ENCODE results near the gene TRAPPC2L.
A peak's percentile ranks its signal among the peaks of the same experiment; 100 is the strongest.

The TRAPPC2L gene

GRCh38 chr16:88839745-88840599 is 17.0 kb upstream of the TRAPPC2L start:
- DNase-seq (ENCODE audit: low read depth) = no peak

DNA sequence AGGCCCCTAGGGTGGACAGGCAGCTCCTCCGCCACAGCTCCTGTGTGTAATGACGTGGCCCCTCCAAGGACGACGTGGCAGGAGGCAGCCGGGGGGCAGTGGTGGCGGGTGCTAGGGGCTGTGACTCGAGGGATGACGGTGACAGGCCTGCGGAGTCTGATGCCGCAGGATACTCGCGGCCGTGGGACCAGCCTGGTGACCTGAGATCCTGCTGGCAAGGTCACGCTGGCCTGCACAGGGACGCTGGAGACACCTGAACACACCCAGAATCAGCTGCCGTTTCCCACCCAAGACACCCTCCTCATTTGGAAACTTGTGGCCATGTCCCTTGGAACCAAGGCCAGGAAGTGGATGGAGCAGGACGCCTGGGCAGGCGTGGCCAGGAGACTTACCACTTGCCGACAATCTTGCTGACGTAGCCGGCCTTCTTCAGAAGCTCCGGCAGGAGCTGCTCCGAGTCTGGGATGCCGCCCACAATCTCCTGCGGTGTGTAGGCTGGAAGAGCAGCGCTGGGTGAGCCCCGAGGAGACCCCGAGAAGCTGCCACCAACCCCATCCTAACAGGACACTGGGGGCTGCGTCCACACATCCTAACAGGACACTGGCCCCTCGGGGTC is 16.2 kb upstream of the TRAPPC2L start:
- DNase-seq (ENCODE audit: low read depth) = no peak

- DNase-seq (ENCODE audit: low read depth) = no peak
These were observed 15.2 kb upstream of the TRAPPC2L start for GRCh38 chr16:88841521-88842307.

GRCh38 chr16:88842308-88842756 is 14.6 kb upstream of the TRAPPC2L start:
- no peak for DNase-seq (ENCODE audit: low read depth)

DNA sequence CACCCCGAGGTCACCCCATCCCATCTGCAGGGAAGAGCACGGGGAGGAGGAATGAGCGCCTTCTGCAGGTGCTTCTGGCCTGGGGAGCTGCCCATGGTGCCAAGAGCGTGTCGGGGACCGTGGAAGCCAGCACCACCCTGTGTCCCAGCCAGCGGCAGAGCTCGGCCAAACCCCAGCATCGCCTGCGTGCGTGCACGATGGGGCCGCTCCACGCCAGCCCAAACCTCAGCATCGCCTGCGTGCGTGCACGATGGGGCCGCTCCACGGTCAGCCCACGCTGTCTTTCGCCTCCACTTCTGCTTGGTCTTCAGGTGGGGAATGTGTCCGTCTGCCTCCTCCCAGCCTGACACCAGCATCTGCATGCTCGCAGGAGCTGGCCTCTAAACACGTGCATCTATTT is 14.1 kb upstream of the TRAPPC2L start:
- DNase-seq (ENCODE audit: low read depth) = no peak

DNA sequence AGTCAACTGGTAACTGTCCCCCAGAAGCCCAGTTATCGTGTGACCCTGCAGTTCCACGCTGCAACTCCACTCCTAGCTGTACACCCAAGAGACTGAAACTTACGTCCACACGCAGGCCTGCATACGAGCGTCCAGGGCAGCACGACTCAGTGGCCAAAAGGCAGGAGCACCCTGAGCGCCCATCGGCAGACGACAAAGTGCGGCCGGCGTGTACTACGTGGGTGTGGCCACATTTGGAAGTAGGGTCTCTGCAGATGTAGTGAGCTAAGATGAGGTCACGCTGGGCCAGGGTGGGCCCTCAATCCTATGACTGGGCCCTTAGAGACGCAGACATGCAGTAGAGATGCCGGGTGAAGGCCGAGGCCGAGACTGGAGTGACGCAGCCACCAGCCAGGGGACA is 13.7 kb upstream of the TRAPPC2L start:
- DNase-seq (ENCODE audit: low read depth) = no peak

DNA sequence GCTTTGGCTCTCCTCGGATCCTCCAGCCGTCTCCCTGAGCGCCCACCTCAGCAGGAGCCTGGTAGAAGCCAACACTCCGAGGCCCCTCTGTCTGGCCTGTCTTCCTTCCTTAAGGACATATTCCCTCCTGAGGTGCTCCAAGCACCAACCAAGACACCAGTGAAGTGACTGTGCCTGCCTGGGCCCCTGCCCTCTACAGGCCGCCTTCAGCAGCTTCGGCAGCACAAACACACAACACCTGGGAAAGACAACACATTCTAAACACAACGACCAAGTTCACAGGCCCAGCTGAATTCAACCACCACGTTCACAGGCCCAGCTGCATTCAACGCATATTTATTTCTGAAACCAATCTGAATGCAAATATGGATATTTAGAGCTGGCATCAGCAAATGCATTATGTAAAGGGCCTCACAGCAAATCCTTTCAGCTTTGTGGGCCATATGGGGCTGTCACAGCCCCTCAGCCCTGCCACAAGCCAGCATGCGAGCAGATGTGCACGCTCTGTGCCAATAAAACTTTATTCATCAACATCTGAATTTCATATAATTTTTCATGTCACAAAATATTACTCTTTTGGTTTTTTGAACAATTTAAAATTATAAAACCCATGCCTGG is 12.4 kb upstream of the TRAPPC2L start:
- no peak for DNase-seq (ENCODE audit: low read depth)

GRCh38 chr16:88846088-88846487 is 10.8 kb upstream of the TRAPPC2L start:
- no peak for DNase-seq (ENCODE audit: low read depth)

DNA sequence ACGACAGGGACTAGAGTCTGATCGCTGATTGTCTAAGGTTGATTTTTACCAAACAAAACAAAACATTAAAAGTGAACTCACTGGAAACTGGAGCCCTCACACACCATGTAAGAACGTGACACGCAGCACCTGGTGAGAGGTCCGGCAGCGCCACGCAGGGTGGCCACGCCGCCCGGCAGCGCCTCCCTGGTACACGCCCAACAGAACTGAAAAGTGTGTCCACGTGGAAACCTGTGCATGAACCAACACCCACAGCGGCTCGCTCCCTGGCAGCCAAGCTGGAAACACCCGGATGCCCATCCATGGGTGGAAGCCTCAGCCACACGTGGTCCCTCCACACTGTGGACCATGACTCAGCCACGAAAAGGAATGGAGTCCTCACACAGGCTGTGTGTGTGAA is 9.3 kb upstream of the TRAPPC2L start:
- no peak for DNase-seq (ENCODE audit: low read depth)

DNA sequence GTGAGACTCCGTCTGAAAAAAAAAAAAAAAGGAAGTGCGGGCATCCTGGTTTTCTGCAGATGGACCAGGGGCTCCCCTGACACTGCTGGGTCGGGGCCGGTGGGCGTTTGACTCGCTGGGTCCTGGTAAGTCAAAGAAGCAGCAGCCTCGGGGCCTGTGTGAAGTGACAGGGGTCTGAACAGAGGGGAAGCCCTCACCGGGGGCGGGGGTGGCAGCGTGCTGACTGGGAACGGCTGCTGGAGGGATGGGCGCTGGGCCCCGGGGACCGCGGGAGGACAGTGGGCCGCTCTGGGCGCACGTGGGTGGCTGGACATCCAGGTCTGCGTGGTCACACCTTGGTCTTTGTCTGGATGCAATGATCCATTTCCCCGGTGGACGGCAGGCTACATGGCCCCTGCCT is 8.4 kb upstream of the TRAPPC2L start:
- no peak for DNase-seq (ENCODE audit: low read depth)

GRCh38 chr16:88850531-88851199 is 6.3 kb upstream of the TRAPPC2L start:
- DNase-seq (ENCODE audit: low read depth) = no peak

GRCh38 chr16:88851616-88852015 is 5.3 kb upstream of the TRAPPC2L start:
- no peak for DNase-seq (ENCODE audit: low read depth)

- DNase-seq (ENCODE audit: low read depth) = no peak
These were observed 3.5 kb upstream of the TRAPPC2L start for GRCh38 chr16:88853325-88853941.

DNA sequence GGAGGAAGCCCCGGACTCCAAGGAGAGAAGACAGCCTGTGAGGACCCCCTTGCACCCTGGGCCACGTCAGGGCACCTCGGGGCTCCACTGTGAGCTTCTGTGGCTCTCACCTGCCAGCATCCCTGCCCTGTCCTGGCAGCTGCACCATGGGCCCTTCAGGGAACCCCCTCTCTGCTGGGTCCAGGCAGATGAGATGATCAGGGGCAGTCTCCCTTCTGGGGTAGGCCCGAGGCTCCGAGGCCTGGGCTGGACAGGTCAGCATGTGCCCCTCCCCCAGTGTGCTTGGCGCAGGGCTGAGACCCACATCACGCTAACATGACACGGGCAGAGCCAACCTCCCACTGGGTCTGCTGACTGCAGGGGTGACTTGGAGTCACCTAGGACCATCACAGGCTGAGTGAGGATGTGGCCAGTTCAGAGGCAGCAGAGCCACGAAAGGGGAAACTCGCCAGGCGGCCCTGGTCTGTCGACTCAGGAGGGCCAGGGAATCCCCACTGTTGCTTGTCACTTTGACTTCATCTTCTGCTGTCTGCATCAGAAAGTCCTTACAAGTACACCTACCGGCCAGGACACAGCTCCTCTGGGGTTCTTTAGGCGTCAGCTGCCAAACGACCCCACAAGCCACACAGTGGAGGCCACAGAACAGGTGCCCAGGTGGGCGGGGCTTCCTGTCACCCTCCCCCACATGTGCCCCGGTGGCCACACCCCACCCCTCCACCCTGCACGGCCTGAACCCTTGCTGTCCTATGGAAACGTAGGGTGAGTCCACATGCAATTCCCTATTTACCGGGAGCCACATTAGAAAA is 2.4 kb upstream of the TRAPPC2L start:
- DNase-seq (ENCODE audit: low read depth) = no peak

DNA sequence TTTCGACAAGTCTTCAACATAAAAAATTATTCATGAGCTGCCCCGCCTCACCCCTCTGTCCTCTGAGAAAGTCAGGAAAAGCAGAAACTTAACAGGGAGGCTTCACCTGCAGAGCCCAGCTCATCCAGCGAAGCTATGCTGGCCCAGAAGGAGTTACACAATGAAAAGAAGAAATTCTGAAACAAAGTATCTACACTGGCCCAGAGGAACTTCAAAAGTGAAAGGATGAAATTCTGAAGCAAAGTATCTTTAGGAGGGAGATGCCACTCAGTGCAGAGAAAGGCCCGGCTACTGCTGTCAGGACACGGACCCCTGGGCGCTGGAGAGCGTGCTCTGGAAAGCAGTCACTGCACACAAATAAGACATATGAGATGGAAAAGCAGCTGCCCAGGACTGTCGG is 1.8 kb upstream of the TRAPPC2L start:
- no peak for DNase-seq (ENCODE audit: low read depth)

DNA sequence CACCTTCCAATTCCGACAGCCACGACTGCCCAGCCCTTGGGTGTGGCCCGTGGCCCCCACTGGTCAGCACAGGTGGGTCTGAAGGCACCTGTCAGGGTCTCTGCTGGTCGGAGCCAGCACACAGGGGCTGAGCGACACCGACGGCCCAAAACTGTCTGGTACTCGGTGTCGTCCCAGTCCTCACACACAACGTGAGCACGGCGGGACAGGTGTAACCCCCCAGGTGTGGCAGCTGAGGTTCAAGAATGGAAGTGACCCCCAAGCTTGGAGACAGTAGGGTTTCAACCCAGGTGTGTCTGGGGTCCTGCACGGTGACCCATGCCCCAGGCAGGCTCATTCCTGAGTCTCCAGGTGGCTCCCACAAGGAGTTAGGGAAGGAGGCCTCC is 1.2 kb upstream of the TRAPPC2L start:
- DNase-seq (ENCODE audit: low read depth) = no peak

GRCh38 chr16:88856122-88856827 is 652 bp upstream of the TRAPPC2L start:
- no peak for DNase-seq (ENCODE audit: low read depth)

- peak; percentile 69 for DNase-seq (ENCODE audit: low read depth)
These were observed 907 bp downstream of the TRAPPC2L start for GRCh38 chr16:88857728-88858339.

- DNase-seq (ENCODE audit: low read depth) = no peak
These were observed 2.6 kb downstream of the TRAPPC2L start for GRCh38 chr16:88859381-88860091.

Measured in activated T-cell treated with anti-CD3 and anti-CD28 coated beads for 48 hours (primary cell).